Measurements from ENCODE around the gene PRKAR1B. TPM values are rescaled to one million over a fixed set of nuclear protein-coding genes. Genes with fewer than 3 reads are reported as not detected.
A peak's percentile ranks its signal among the peaks of the same experiment; 100 is the strongest.

The PRKAR1B gene
- total and polyA plus RNA-seq, 8 donors = 4.5 to 45.8 (median 11.1) TPM

DNA sequence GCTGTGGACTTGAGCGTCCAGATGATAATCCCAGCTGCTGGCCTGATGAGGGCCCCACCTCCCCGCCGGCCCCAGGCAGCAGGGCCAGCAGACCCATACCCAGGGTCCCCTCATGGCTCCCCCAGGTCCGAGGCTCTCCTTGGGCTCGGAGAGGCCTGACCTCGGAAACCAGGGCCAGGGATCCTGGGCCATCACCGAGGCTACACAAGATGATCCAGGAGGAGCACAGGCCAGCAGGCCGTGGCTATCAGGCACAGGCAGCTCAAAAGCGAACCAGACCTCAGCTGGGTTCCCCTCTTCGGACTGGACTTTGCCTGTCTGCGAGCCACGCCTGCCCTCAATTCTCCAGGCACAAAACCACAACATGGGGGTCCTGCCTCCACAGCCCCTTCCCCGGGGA is 224.8 kb downstream of the PRKAR1B start:
- Histone ChIP-seq H3K27me3 (no peaks in the 10 kb centered on the region), H3K4me1 (peaks cover 38 to 64% (median 54%) of the 10 kb centered on the region in 4 donors), H3K27ac (peak overlapping the region in 4 of 5 donors; percentile 10 to 55 (median 38)), H3K4me3 (no peak overlapping the region), H3K36me3 (peaks cover 19 to 60% (median 44%) of the 10 kb centered on the region in 4 donors), H3K9me3 (no peaks in the 10 kb centered on the region)
- no peak for DNase-seq
- intact Hi-C loops (cut with DNase I; ENCODE audit: low total_unique reads) = no loop called here
- 76 to 81% (median 78%) methylated on average over 11 to 13 of the region's 13 CpGs for WGBS, 5 donors
- no peak for TF ChIP-seq EP300 (IDR thresholded peaks at IDR 0.05)
- no peak for TF ChIP-seq POLR2A (IDR thresholded peaks at IDR 0.05)
- TF ChIP-seq, protein P1, sequence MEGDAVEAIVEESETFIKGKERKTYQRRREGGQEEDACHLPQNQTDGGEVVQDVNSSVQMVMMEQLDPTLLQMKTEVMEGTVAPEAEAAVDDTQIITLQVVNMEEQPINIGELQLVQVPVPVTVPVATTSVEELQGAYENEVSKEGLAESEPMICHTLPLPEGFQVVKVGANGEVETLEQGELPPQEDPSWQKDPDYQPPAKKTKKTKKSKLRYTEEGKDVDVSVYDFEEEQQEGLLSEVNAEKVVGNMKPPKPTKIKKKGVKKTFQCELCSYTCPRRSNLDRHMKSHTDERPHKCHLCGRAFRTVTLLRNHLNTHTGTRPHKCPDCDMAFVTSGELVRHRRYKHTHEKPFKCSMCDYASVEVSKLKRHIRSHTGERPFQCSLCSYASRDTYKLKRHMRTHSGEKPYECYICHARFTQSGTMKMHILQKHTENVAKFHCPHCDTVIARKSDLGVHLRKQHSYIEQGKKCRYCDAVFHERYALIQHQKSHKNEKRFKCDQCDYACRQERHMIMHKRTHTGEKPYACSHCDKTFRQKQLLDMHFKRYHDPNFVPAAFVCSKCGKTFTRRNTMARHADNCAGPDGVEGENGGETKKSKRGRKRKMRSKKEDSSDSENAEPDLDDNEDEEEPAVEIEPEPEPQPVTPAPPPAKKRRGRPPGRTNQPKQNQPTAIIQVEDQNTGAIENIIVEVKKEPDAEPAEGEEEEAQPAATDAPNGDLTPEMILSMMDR (IDR thresholded peaks at IDR 0.05) = no peak
- no peak for TF ChIP-seq POLR2AphosphoS5 (IDR thresholded peaks at IDR 0.05)

DNA sequence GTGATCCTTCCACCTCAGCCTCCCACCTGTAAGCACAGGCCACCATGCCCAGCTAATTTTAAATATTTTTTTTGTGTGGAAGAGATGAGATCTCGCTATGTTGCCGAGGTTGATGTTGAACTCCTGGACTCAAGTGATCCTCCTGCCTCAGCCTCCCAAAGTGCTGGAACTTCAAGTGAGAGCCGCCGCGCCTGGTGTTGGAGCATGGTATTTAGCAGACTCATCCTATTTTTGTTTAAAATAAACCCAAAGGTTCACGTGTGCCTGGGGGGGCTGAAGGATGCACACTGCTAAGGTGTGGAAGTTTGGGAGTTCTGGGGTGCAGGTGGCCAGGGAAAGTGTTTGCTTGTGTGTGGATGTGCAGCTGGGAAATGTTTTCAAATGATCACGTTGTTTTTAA is 225.6 kb downstream of the PRKAR1B start:
- intact Hi-C loops (cut with DNase I; ENCODE audit: low total_unique reads) = no loop called here
- peak overlapping the region in 1 of 5 donors; percentile 55 for H3K27ac ChIP-seq
- H3K4me1 ChIP-seq = peaks cover 32 to 57% (median 49%) of the 10 kb centered on the region in 4 donors
- H3K36me3 ChIP-seq = peaks cover 21 to 60% (median 49%) of the 10 kb centered on the region in 4 donors
- WGBS, 5 donors = 78 to 90% (median 85%) methylated on average over 7 of the region's 7 CpGs
- no peak for DNase-seq
- no peaks in the 10 kb centered on the region for H3K27me3 ChIP-seq
- no peaks in the 10 kb centered on the region for H3K9me3 ChIP-seq
- no peak overlapping the region for H3K4me3 ChIP-seq
- no peak for TF ChIP-seq EP300 (IDR thresholded peaks at IDR 0.05)
- no peak for TF ChIP-seq POLR2AphosphoS5 (IDR thresholded peaks at IDR 0.05)
- TF ChIP-seq, protein P1 (IDR thresholded peaks at IDR 0.05) = no peak
- TF ChIP-seq POLR2A (IDR thresholded peaks at IDR 0.05) = no peak

DNA sequence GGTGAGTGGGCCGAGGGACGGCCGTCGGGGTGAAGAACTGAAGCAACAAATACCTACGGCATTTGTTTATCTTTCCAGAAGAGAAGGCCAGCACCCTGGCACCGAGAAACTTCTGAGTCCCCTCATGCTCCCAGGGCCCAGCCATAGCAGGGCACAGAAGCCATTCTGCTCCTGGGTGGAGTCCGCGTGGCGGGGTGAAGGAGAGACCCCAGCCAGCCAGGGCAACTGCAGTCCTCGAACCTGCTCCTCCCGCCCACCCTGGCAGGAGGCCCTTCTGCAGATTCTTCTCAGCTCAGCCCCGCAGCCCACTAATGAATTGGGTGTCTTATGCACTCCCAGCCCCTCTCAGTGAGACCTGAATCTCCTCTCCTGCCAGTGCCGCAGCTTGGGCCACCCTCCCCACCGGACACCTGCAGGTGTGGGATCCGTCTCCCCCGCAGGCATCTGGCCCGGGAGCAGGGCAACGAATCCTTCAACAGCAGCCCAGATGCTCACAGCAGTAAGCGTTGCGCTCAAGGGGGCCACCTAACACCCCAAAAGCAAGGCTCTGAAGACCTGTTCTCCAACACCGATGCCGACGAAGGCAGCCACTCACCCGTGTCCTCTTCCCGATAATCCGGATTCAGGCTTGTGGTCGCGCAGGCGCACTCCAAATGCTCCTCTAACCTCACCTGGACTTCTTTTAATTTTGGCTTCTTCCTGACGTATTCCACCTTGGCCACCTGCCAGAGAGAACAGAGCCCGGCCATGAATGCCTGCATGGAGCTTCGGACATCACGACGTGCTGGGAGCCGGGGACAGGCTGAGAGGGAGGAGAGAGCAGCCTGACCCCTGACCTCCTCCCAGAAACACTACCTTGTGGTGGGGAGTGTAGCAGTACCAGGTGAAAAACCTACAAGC is 226.3 kb downstream of the PRKAR1B start:
- TF ChIP-seq POLR2A (IDR thresholded peaks at IDR 0.05) = no peak
- no peak for TF ChIP-seq POLR2AphosphoS5 (IDR thresholded peaks at IDR 0.05)
- TF ChIP-seq, protein P1 (IDR thresholded peaks at IDR 0.05) = no peak
- no peak for TF ChIP-seq EP300 (IDR thresholded peaks at IDR 0.05)
- 84 to 88% (median 84%) methylated on average over 33 to 35 of the region's 35 CpGs for WGBS, 5 donors
- Histone ChIP-seq H3K36me3 (peaks cover 23 to 59% (median 54%) of the 10 kb centered on the region in 4 donors), H3K4me3 (no peak overlapping the region), H3K9me3 (no peaks in the 10 kb centered on the region), H3K27ac (no peak overlapping the region), H3K4me1 (peaks cover 25 to 52% (median 48%) of the 10 kb centered on the region in 4 donors), H3K27me3 (no peaks in the 10 kb centered on the region)
- no peak for DNase-seq
- intact Hi-C loops (cut with DNase I; ENCODE audit: low total_unique reads) = no loop called here

DNA sequence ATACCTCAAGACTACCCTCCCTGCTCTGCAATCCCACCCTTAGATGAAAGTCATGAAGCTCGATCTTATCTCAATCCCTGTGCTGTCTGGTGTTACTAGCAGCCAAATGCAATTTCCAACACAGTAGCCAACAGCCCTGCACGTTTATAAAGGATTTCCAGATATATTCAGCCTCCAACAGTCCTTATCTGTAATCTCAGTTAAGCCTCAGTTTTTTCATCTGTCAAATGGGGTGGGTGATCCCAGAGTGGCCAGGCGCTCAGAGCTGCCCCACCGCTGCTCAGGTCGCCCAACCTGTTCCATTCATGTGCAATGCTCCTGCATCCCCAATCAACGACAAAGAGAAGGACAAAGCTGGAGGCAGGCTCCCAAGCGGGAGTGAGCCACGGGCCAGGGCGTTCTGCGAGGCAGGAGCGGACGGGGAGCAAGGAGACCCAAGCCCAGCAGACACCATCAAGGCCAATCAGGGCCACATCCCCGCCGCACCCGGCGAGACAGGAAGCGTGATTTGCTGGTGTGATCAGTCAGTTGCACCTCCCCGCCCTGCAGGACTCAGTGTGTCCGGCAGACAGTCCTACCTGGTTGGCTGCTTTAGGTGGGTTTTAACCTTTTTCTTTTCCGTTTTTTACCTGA is 227.1 kb downstream of the PRKAR1B start:
- no peak for DNase-seq
- no peaks in the 10 kb centered on the region for H3K27me3 ChIP-seq
- H3K27ac ChIP-seq = no peak overlapping the region
- no peak overlapping the region for H3K4me3 ChIP-seq
- H3K9me3 ChIP-seq = no peaks in the 10 kb centered on the region
- peaks cover 21 to 44% (median 41%) of the 10 kb centered on the region in 4 donors for H3K4me1 ChIP-seq
- TF ChIP-seq POLR2A (IDR thresholded peaks at IDR 0.05) (no peak), POLR2AphosphoS5 (IDR thresholded peaks at IDR 0.05) (no peak), EP300 (IDR thresholded peaks at IDR 0.05) (no peak)
- TF ChIP-seq, protein P1 (IDR thresholded peaks at IDR 0.05) = no peak
- peaks cover 23 to 59% (median 54%) of the 10 kb centered on the region in 4 donors for H3K36me3 ChIP-seq
- intact Hi-C loops (cut with DNase I; ENCODE audit: low total_unique reads) = no loop called here
- 88 to 92% (median 91%) methylated on average over 19 to 20 of the region's 20 CpGs for WGBS, 5 donors

Data from stomach (tissue), 9 donors.